Skeletal muscle satellite cell (primary cell): ENCODE data around the gene TSC22D1.

Experiments used
- H3K27me3 ChIP-seq: 2 replicates; pipeline ENCODE4 v1.7.0; 2013; ENCODE audit warnings: low read length; ENCODE audit not compliant: control insufficient read depth, insufficient read depth
- H3K36me3 ChIP-seq: 2 replicates; pipeline ENCODE4 v1.7.0; 2013; ENCODE audit warnings: mild to moderate bottlenecking, control low read depth, low read length; ENCODE audit not compliant: insufficient read depth
- H3K4me1 ChIP-seq: 2 replicates; pipeline ENCODE4 v1.7.0; 2013; ENCODE audit warnings: low read length; ENCODE audit not compliant: control insufficient read depth, insufficient read depth
- H3K4me2 ChIP-seq: 2 replicates; pipeline ENCODE4 v1.7.0; 2013; ENCODE audit warnings: mild to moderate bottlenecking, low read length
- H3K4me3 ChIP-seq: 2 replicates; pipeline ENCODE4 v1.7.0; 2013; ENCODE audit warnings: low read length
- H3K9ac ChIP-seq: 2 replicates; pipeline ENCODE4 v1.7.0; 2013; ENCODE audit warnings: mild to moderate bottlenecking, low read depth, low read length, moderate library complexity
- H3K9me3 ChIP-seq: replicated peaks from 2 replicates; pipeline ENCODE4 v1.7.0; 2013; ENCODE audit warnings: mild to moderate bottlenecking, control low read depth, low read length

The TSC22D1 gene

GRCh38 chr13:44384778-44385177, 191.4 kb downstream of the TSC22D1 start:
- Histone ChIP-seq H3K4me2 (no peak overlapping the region), H3K9me3 (no peaks in the 10 kb centered on the region), H3K4me3 (no peak overlapping the region), H3K36me3 (no peaks in the 10 kb centered on the region), H3K27me3 (no peaks in the 10 kb centered on the region), H3K9ac (no peak overlapping the region), H3K4me1 (peaks cover 11% of the 10 kb centered on the region)

DNA sequence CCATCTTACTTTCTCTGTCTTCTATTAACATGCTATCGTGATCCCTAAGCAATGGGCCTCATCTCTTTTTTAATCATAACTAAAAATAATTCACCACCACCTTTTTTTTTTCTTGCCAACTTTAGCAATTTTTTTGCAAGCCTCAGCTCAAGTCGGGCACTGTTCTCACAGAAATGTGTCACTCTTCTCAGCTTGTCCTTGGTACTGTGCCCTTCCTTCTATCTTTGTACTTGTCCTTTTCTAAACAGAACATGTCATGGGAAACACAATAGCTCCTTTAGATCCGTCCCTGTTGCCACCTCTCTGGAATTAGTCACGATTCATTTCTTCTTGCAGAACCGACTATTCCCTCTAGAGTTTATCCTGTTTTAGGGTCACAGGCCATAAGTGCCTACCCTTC, 192.2 kb downstream of the TSC22D1 start:
- Histone ChIP-seq H3K9me3 (no peaks in the 10 kb centered on the region), H3K4me1 (peaks cover 11% of the 10 kb centered on the region), H3K9ac (no peak overlapping the region), H3K4me2 (no peak overlapping the region), H3K36me3 (no peaks in the 10 kb centered on the region), H3K4me3 (no peak overlapping the region), H3K27me3 (no peaks in the 10 kb centered on the region)

- Histone ChIP-seq H3K27me3 (no peaks in the 10 kb centered on the region), H3K4me2 (no peak overlapping the region), H3K36me3 (no peaks in the 10 kb centered on the region), H3K4me3 (no peak overlapping the region), H3K4me1 (peaks cover 11% of the 10 kb centered on the region), H3K9me3 (no peaks in the 10 kb centered on the region), H3K9ac (no peak overlapping the region)
Observed at GRCh38 chr13:44382635-44383145, 193.4 kb downstream of the TSC22D1 start.
